Omental fat pad (tissue), 4 donors: Measurements from ENCODE around the gene OR4K14. TPM values are rescaled to one million over a fixed set of nuclear protein-coding genes. Genes with fewer than 3 reads are reported as not detected.

ENCODE experiments used
- ATAC-seq: fragments of 150-250 bp; one replicate; pipeline ENCODE4 v1.9.1; 2016; ENCODE audit warnings: mild to moderate bottlenecking, moderate library complexity; ENCODE audit not compliant: low FRiP score
- DNase-seq: peaks from one replicate; pipeline ENCODE4 v3.0.0-alpha.2; 2019; ENCODE audit warnings: low spot score
- CTCF ChIP-seq, 3 donors: fragments of 450-650 bp; IDR thresholded peaks; one replicate each; pipeline ENCODE4 v1.5.1; 2016 to 2017; ENCODE audit warnings: antibody characterized with exemption in 3 of 3, mild to moderate bottlenecking in 3 of 3, moderate library complexity in 2 of 3
- total RNA-seq, 4 donors: library from RNA; depleted of rRNA; stranded (reverse); fragments of >200 nt; gene quantifications; one replicate each; pipeline ENCODE4 v1.1.0, GENCODE V29; 2016

Gene OR4K14
- not detected for total RNA-seq

GRCh38 chr14:20019257-20019865, at the start of gene OR4K14:
Gene OR4K14 (minus strand): TSS chr14:20019307. CDS start chr14:20015193, 4,114 bp downstream.
- DNase-seq = no peak
- no peak for ATAC-seq
- no peak for TF ChIP-seq CTCF (IDR thresholded peaks at IDR 0.05)

- DNase-seq = no peak
Measured at GRCh38 chr14:20059745-20060144, 40.6 kb upstream of the OR4K14 start, which contains the start of gene OR4L1. Gene OR4L1 (plus strand): TSS chr14:20060045. CDS start chr14:20060045, 0 bp downstream.

GRCh38 chr14:20048202-20048601, 29.1 kb upstream of the OR4K14 start:
- no peak for DNase-seq
- TF ChIP-seq CTCF (IDR thresholded peaks at IDR 0.05) = no peak
- no peak for ATAC-seq

More at GRCh38 chr14:20059745-20060144, 40.6 kb upstream of the OR4K14 start, which contains the start of gene OR4L1:
- TF ChIP-seq CTCF (IDR thresholded peaks at IDR 0.05) = no peak
- no peak for ATAC-seq

- DNase-seq = no peak
- no peak for TF ChIP-seq CTCF (IDR thresholded peaks at IDR 0.05)
- ATAC-seq = no peak
Measured at GRCh38 chr14:20044243-20044642, 25.1 kb upstream of the OR4K14 start.

- ATAC-seq (no peak), DNase-seq (no peak)
- no peak for TF ChIP-seq CTCF (IDR thresholded peaks at IDR 0.05)
Measured at GRCh38 chr14:20035938-20036337, 16.8 kb upstream of the OR4K14 start, which contains the start of gene OR4K13. Gene OR4K13 (minus strand): TSS chr14:20036038. CDS start chr14:20034758, 1,280 bp downstream.

- TF ChIP-seq CTCF (IDR thresholded peaks at IDR 0.05) = no peak
- no peak for DNase-seq
- ATAC-seq = no peak
Measured at GRCh38 chr14:20035449-20035848, 16.3 kb upstream of the OR4K14 start.

- DNase-seq (no peak), ATAC-seq (no peak)
- no peak for TF ChIP-seq CTCF (IDR thresholded peaks at IDR 0.05)
Measured at GRCh38 chr14:20031058-20031457, 12.0 kb upstream of the OR4K14 start.
